Left ventricle myocardium inferior (tissue), 1 donor: Measurements from ENCODE around the gene ADGRG2. TPM values are rescaled to one million over a fixed set of nuclear protein-coding genes. Genes with fewer than 3 reads are reported as not detected.

Source experiments
- DNase-seq: peaks from one replicate; pipeline ENCODE4 v3.0.0-alpha.2; 2020
- H3K27ac ChIP-seq: fragments of 200-600 bp; replicated peaks from 2 replicates; pipeline ENCODE4 v1.8.0; 2021
- H3K27me3 ChIP-seq: fragments of 200-600 bp; 2 replicates; pipeline ENCODE4 v1.8.0; 2021; ENCODE audit warnings: low read depth
- H3K36me3 ChIP-seq: fragments of 200-600 bp; 2 replicates; pipeline ENCODE4 v1.8.0; 2021
- H3K4me1 ChIP-seq: fragments of 200-600 bp; 2 replicates; pipeline ENCODE4 v1.8.0; 2021
- H3K4me3 ChIP-seq: fragments of 200-600 bp; 2 replicates; pipeline ENCODE4 v1.8.0; 2021; ENCODE audit warnings: mild to moderate bottlenecking, moderate library complexity
- H3K9me3 ChIP-seq: fragments of 200-600 bp; replicated peaks from 2 replicates; pipeline ENCODE4 v1.8.0; 2021
- intact Hi-C: fragments of 100-400 bp; cut with micrococcal nuclease; formaldehyde crosslinking; loops from one replicate; pipeline ENCODE4 v1.11.0; 2022
- total RNA-seq: library from RNA; stranded (reverse); fragmentation: NEBNext Ultra II Directional; extraction: Animal tissue kit (Norgen Biotek cat#: 25700); gene quantifications from one replicate; pipeline ENCODE4 v1.2.1, GENCODE V29; 2021
- TF ChIP-seq, protein P1 (sequence below): fragments of 200-600 bp; IDR thresholded peaks from 2 replicates; pipeline ENCODE4 v1.8.0; 2021; ENCODE audit warnings: antibody characterized with exemption, mild to moderate bottlenecking, borderline replicate concordance
- donor health status: DM: no; HTN: yes; CAD: no; lungs with severe emphysema.

The ADGRG2 gene
- total RNA-seq, 1 donor from 2014 or later: 0.16 TPM

DNA sequence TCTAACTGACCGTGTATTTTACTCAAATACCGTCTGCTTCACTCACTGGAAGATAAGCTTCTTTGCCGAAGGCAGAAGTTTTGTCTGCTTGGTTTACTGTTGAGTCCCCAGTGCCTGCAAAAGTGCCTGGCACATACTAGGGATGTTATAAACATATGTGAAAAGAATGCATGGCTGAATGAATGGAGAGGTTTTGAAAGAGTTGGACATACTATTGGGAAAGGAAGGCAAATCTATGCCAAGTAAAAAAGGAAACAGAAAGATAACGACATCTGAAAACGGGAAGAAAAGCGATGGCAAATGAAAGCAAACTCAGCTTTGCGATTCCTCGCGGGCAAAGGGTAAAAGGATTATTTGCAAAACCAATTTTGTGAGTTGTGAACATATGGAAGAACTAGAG lies 21.7 kb downstream of the ADGRG2 start:
- TF ChIP-seq, protein P1, sequence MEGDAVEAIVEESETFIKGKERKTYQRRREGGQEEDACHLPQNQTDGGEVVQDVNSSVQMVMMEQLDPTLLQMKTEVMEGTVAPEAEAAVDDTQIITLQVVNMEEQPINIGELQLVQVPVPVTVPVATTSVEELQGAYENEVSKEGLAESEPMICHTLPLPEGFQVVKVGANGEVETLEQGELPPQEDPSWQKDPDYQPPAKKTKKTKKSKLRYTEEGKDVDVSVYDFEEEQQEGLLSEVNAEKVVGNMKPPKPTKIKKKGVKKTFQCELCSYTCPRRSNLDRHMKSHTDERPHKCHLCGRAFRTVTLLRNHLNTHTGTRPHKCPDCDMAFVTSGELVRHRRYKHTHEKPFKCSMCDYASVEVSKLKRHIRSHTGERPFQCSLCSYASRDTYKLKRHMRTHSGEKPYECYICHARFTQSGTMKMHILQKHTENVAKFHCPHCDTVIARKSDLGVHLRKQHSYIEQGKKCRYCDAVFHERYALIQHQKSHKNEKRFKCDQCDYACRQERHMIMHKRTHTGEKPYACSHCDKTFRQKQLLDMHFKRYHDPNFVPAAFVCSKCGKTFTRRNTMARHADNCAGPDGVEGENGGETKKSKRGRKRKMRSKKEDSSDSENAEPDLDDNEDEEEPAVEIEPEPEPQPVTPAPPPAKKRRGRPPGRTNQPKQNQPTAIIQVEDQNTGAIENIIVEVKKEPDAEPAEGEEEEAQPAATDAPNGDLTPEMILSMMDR: no peak
- Histone ChIP-seq H3K4me1 (no peaks in the 10 kb centered on the region), H3K27me3 (no peaks in the 10 kb centered on the region), H3K36me3 (no peaks in the 10 kb centered on the region), H3K4me3 (no peak overlapping the region), H3K9me3 (no peaks in the 10 kb centered on the region), H3K27ac (no peak overlapping the region)
- intact Hi-C loops: no loop called here
- no peak for DNase-seq

DNA sequence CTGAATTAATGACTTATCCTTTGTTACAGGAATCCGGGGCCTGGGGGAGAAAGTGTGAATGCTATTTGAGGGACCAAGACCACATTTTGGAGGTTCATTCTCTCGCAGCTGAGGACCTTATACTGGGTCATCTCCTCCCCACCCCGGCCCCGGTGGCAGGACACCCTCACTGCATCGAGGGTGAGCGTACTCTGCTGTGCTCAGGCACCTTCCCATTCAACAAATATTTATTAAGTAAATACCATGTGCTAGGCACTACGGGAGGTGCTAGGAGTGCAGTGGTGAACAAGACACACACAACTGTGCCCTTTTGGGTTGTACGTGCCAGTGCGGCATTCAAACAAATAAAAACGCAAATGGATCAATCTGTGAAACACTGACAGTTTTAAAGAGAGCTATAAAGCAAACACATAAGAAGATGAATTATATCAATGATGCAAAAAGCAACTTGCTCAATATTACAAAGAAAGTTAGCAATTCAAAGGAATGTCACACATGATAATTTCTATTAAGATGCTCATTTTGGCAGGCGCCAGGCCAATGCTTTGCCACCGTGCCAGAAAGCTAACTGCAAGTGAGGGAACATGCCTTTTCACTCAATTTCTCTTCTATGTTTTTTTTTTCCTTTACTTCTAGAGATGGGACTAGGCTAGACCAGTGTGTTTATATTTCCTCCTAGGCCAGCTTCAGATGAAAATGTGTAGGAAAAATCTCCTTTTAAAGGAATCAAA lies 24.6 kb downstream of the ADGRG2 start:
- H3K27me3 ChIP-seq: no peaks in the 10 kb centered on the region

DNA sequence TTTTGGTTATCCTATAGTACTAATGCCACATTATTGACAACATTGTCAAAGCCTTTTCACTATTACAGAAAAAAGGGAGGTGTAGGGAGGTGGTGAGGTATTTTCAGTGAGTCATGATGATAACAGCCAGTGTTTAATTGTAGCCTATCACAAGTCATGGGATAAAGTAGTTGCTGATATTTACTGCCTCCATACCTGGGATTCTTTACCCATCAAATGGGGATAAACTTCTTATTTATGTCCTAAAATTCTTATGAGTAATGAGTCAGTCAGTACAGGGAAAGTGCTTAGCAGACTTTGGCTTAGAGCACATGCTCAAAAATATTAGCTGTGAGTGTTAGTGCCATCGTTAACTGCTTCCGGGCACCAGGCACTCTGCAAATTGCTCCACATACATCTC lies 25.7 kb downstream of the ADGRG2 start:
- Histone ChIP-seq H3K4me1 (no peaks in the 10 kb centered on the region), H3K4me3 (no peak overlapping the region), H3K9me3 (no peaks in the 10 kb centered on the region), H3K27ac (no peak overlapping the region), H3K36me3 (no peaks in the 10 kb centered on the region), H3K27me3 (no peaks in the 10 kb centered on the region)
- TF ChIP-seq, protein P1: no peak
- intact Hi-C loops: no loop called here
- no peak for DNase-seq

More for the DNA sequence above, 24.6 kb downstream of the ADGRG2 start:
- DNase-seq: no peak
- Histone ChIP-seq H3K27ac (no peak overlapping the region), H3K4me3 (no peak overlapping the region), H3K4me1 (no peaks in the 10 kb centered on the region), H3K36me3 (no peaks in the 10 kb centered on the region), H3K9me3 (no peaks in the 10 kb centered on the region)
- TF ChIP-seq, protein P1: no peak
- intact Hi-C loops: no loop called here

DNA sequence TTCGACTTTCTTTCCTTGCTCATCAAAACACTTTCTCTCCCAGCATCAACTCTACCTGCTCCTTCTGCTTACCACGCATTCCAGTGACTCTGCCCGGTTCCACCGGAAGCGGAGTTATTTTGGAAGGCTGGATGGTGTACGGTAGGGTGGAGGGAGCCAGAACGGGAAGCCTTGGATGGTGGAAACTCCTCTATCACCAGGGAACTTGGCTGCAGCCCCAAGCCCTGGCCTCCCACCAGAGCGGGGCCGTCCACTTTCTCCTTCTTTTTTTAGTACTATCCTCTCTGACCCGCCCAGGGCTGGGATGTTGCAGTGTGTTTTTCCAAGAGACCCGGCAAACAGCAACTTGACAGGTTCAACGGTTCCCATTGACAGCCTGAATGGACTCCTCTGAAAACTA lies 27.6 kb downstream of the ADGRG2 start:
- Histone ChIP-seq H3K27ac (no peak overlapping the region), H3K9me3 (peaks cover 5% of the 10 kb centered on the region), H3K27me3 (no peaks in the 10 kb centered on the region), H3K4me1 (no peaks in the 10 kb centered on the region), H3K4me3 (no peak overlapping the region), H3K36me3 (no peaks in the 10 kb centered on the region)
- peak; percentile 20 for DNase-seq
- intact Hi-C loops: no loop called here
- TF ChIP-seq, protein P1: no peak

DNA sequence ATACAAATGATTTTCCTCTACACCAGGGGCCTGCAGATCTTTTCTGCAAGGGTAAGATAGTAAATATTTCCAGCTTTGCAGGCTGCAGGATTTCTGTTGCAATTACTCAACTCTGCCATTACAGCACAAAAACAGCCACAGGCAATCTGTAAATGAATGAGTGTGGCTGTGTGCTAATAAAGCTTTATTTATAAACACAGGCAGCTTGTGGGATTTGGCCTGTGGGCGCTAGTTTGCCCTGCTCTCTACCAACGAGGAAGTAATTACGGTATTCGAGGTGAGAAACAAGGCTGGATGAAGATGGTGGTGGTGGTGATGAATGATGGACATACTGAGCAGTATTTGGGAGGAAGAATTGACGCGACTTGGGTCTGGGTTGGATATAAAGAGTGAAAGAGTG lies 30.7 kb downstream of the ADGRG2 start:
- no peak overlapping the region for H3K4me3 ChIP-seq
- no peaks in the 10 kb centered on the region for H3K36me3 ChIP-seq
- no peaks in the 10 kb centered on the region for H3K4me1 ChIP-seq
- no peak for DNase-seq
- H3K27ac ChIP-seq: no peak overlapping the region
- TF ChIP-seq, protein P1: no peak
- intact Hi-C loops: no loop called here
- peaks cover 12% of the 10 kb centered on the region for H3K9me3 ChIP-seq
- H3K27me3 ChIP-seq: no peaks in the 10 kb centered on the region
